Measurements from ENCODE around the gene LARGE2. TPM values are rescaled to one million over a fixed set of nuclear protein-coding genes. Genes with fewer than 3 reads are reported as not detected.

The LARGE2 gene
- total RNA-seq, 1 donor from 2014 or later: not detected

DNA sequence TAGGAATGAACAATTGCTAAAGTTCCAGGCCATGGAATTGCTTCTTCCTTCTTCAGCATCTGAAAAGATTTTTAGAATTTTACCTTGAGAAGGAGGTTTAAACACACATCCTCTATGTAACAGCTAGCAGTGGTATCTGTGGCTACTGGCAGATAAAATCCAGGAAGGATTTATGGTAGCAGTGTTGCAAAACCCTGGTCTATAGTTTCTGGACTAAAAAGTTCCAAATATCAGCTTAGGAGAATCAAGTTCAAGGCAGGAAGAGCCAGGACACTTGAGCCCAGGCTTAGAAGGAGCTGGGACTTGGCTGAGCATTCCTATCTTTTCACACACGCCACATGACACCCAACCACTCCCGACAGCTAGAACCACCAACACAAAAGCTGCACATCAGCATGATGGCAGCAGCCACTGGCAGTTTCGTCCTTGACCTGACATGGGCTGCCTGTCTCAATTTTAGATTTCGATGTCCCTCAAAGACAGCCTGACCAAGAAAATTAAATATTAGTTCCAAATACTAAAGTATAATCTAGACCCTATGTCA is 14.1 kb downstream of the LARGE2 start:
- ATAC-seq (ENCODE audit: poor library complexity): no peak
- intact Hi-C loops (cut with DNase I): no loop called here
- DNase-seq: no peak

DNA sequence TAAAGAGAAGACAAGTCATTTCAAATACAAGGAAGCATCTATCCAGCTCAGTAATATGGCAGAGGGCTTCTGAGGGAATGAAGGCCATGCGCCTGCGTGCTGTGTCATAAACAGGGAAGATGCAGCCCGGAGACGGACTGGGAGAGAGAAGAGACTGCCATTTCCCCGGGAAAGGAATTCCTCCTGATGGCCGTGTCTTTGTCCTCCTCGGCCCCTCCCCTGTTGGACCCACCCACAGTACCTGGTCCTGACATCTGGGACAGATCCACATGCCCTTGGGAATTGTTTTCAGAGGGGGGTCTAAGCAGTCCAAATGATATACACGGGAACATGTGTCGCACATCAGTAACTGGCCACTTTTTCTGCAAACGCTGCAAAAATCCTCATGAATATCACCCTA is 15.5 kb downstream of the LARGE2 start:
- intact Hi-C loops (cut with DNase I): no loop called here
- DNase-seq (no peak), ATAC-seq (ENCODE audit: poor library complexity) (no peak)

DNA sequence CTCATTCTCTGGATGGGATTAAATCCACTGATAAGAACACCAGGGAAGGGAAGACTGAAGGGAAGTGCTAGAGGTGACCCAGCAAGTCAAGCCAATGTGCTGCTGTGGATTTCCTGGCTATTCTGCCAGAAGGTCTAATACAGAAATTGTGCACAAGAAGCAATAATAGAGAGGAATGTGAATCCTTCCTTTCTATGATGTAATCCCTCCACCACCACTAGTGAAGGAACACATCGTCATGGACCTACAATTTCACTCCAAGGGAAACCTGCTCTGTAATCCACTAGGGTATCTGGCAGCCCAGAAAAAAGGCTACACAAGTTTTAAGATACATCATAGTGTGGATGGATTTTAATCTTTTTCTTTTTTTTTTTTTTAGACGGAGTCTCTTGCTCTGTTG is 17.4 kb downstream of the LARGE2 start:
- ATAC-seq (ENCODE audit: poor library complexity): no peak
- intact Hi-C loops (cut with DNase I): no loop called here
- no peak for DNase-seq

DNA sequence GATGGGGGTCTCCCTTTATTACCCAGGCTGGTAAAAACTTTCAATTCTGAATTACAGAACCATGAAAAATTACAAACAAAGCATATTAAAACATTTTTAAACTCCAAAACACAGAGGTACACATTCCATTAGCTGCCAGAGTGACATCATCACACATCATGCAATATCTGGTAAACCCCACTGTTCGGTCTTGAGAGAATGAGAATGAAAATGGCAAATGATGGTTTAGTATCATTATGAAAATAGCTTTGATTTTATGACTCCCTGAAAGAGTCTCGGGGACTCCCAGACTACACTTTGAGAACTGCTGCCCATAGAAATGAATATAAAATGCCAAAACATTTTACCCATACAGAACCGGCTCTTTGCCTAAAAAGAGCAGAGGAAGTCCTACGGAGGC is 18.8 kb downstream of the LARGE2 start:
- intact Hi-C loops (cut with DNase I): no loop called here
- ATAC-seq (ENCODE audit: poor library complexity): no peak
- DNase-seq: no peak

DNA sequence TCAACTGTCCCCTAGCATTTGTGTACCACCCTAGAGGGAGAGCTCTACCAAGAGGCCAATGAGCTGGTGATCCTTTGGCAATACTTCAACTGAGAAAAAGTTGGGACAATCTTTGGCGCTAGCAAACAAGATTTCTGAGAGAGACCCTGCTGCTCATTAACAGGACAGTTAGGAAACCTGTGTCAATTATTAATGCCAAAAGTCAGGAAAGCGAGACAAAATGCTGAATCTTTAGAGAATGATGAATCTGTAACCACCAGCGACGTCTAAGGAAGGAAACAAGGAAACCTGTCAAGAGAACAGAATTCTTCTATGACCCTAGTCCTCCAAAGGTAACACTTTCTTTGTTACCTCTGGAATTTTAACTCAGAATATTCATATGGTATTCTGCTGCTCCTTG is 19.9 kb downstream of the LARGE2 start:
- DNase-seq: no peak
- no peak for ATAC-seq (ENCODE audit: poor library complexity)
- intact Hi-C loops (cut with DNase I): no loop called here

DNA sequence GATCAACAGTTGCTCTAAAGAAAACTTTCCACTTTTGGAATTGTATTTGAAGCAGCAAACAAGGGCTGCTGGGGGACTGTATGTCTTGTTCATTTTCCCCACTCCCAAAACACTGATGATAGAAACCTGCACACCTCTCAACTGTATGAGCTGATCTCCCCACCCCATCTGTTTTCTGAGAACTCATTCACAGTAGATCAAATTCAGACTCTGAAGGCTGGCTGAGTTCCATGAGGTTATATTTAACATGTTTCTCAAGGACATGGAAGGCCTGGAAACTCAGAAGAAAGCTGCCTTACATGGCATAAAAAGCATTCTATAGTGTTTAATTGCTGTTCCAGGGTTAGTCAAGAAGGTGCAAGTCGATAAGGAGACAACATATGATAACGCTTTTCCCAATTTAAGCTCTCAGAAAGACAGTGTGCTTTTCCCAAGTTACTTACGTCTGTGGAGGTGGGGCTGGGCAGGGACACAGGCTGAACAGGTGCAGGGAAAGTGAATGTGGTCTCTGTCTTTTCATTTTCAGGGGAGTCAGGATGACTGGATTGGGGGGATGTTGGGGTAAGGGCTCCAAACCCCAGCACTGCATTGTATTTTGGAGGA is 23.0 kb downstream of the LARGE2 start:
- ATAC-seq (ENCODE audit: poor library complexity): no peak
- no peak for DNase-seq
- intact Hi-C loops (cut with DNase I): no loop called here

DNA sequence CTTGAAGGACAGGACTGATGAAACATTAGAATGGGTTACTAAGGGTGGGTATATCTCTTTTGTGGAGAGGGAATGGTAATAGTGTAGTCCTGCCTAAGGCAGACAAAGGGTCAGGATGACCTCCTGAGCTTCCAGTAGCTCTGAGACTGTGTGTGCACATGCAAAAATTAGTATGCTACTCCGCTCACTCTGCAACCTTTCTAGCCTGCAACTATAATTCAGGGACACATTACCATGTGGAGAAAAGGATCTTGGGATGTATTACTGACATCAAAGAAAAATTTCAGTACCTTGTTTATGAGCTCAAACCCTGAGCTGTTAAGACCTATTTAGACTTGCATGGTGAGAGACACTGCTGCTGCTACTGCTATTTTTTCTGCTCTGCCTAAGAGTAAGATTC is 25.4 kb downstream of the LARGE2 start:
- intact Hi-C loops (cut with DNase I): no loop called here
- no peak for ATAC-seq (ENCODE audit: poor library complexity)
- DNase-seq: no peak

DNA sequence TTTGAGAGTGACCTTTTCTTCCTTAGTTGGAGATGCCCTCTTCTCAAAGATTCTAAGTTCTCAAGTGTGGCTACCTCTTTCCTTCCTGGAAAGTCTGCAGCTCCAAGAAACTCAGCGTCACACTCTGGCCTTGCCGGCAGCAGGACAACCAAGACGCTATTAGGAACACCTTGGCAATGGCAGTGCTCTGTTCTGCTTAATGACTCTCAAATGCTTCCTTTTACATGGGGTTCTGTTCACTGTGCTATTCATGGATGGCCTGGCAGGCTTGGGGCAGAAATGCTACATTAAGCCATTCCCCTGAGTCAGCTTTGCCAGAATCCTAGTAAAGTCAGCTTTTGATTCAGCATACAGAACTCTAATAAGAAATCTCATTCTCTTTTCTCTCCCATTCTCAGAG is 25.9 kb downstream of the LARGE2 start:
- no peak for ATAC-seq (ENCODE audit: poor library complexity)
- no peak for DNase-seq
- intact Hi-C loops (cut with DNase I): no loop called here

DNA sequence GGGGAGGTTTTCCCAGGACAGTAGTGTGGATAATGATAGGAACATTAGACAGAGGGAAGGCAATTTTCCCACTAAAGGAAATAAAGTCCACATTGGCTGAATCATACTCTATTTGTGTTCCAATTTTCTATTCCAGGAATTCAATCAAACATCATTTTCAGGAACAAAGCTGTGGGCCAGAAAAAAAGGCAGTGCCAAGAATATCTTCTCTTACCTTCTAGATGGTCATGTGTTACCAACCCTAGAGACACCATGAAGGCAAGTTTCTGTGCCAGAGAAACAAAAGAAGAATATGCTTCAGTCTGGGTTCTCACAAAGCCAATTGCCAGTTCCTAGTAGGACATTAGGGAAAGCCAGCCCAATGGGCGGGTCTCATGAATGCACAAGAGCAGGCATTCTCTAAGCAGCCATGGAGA is 27.5 kb downstream of the LARGE2 start:
- ATAC-seq (ENCODE audit: poor library complexity) (peak; percentile 15), DNase-seq (no peak)
- intact Hi-C loops (cut with DNase I): no loop called here

DNA sequence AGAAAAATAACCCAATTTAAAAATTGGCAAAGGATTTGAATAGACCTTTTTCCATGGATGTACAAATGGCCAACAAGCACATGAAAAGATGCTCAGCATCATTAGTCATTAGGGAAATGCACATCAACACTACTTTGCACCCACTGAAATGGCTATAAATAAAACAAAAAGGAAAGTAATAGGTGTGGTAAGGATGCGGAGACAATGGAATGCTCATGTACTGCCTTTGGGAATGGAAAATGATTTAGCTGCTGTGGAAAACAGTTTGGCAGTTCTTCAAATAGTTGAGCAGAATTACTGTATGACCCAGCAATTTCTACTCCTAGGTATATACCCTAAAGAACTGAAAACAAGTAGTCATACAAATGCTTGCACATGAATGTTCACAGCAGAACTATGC is 37.4 kb downstream of the LARGE2 start:
- ATAC-seq (ENCODE audit: poor library complexity): no peak
- intact Hi-C loops (cut with DNase I): loop anchor here (10.0 kb wide), 1 partner anchor 355 kb away; no protein-coding TSS in a partner anchor
- DNase-seq: no peak

DNA sequence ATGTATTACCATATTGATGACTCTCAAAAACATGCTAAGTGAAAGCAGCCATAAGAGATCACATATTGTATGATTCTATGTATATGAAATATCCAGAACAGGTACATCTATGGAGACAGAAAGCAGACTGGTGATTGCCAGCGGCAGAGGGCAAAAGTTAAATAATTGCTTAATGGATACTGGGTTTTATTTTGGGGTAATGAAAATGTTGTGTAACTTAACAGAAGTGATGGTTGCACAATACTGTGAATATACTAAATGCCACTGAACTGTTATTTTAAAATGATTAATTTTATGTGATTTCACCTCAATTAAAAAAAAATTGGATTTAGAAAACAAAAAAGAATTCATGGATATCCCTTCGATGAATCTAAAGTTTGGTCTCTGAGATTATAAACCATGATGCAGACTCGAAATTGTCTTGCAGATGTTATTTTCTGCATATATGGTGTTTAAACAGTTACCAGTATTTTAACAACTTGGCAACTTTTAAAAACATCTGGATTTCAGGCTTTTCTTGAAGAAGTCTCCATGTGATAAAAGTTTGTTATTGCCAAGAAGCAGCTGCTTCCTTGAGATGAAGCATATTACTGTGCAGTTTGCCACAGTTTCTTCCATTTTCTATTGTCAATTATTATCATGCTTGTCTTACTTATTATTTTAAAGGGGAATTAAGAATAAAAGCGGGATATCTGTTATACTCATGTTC is 38.1 kb downstream of the LARGE2 start:
- ATAC-seq (ENCODE audit: poor library complexity) (peak; percentile 67), DNase-seq (no peak)
- intact Hi-C loops (cut with DNase I): loop anchor here (10.0 kb wide), 1 partner anchor 354 kb away; no protein-coding TSS in a partner anchor

DNA sequence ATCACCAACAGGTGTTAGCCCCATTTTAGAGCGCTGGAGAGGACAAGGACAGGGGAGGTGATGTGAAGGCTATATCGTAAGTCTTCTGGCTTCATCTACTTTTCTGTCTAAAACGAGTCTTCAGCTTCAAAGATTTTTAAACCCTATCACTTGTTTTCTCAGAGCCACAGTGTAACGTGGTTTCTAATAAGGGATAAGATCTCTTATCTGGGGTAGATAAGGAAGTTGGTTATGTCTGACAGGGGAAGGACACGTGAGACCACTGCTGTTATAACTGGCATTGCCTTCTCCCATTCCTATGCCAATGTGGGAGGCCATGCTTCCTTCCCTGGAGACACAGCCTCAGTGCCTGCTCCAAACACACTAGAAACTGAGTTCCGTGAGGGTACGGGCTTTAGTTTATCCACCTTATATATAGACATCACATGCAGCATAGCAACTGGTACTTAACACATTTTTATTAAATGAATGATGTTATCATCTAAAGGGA is 39.3 kb downstream of the LARGE2 start:
- intact Hi-C loops (cut with DNase I): loop anchor here (10.0 kb wide), 1 partner anchor 353 kb away; no protein-coding TSS in a partner anchor
- no peak for DNase-seq
- ATAC-seq (ENCODE audit: poor library complexity): no peak

DNA sequence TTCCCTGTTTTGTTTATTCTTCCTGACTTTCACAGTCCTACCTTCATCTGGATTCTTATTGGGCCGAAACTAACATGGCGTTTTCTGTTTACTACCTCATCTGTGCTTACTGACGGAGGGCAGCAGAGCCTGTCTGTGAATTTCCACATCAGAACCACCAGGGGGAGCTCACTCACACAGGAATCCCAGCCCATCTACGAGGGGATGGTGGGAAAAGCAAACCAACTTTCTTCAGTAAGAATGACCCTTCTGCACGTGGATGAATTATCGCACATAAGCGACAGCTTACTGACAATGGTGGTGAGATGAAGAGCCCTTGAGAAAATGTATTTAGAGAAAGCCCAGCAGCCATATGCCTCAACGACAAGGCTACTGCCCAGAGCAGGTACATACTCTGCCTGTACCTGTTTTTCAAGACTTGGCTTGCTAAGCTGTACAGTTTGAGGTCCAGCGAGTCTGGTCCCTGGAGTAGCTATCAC is 42.5 kb downstream of the LARGE2 start:
- DNase-seq: no peak
- intact Hi-C loops (cut with DNase I): loop anchor here (2.0 to 10.0 kb wide), 2 partner anchors 42 to 350 kb away; no protein-coding TSS in a partner anchor
- ATAC-seq (ENCODE audit: poor library complexity): peak; percentile 88

DNA sequence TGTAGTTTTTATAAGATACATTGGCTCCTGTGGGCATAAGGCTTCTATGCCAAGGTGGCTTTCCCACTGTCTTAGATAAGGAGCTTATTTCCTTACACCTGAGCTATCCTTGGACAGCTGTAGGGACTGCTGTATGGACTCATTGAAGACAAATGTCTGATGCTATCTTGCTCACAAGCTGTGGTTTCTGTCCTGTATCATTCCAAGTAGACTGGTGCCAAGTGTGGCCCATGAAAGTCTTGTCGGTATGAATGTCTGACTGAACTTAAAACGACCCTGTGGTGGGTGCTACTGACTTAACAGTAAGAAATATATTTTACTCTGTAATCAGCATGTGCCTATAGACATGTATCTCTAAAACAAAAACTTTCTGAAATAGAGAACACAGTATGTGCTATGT is 45.0 kb downstream of the LARGE2 start:
- no peak for DNase-seq
- intact Hi-C loops (cut with DNase I): loop anchor here (10.0 kb wide), 1 partner anchor 347 kb away; no protein-coding TSS in a partner anchor
- ATAC-seq (ENCODE audit: poor library complexity): no peak

DNA sequence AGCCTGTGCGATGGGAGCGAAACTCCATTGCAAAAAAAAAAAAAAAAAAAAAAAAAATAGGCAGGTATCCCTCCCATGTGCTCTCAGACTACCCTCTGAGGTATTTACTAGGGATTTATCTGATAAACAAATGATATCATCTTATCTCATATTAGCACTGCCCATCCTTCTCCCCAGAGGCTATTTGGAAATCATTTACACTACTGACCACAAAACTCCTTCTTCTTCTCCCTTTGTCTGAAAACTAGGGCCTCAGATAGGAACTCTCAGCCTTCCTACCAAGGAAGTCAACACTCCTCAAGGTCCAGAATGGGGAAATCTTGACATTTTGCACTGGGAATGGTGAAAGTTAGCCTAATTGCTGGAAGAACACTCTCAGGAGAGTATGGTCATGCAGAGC is 46.4 kb downstream of the LARGE2 start:
- DNase-seq: no peak
- no peak for ATAC-seq (ENCODE audit: poor library complexity)
- intact Hi-C loops (cut with DNase I): loop anchor here (10.0 kb wide), 1 partner anchor 346 kb away; no protein-coding TSS in a partner anchor

DNA sequence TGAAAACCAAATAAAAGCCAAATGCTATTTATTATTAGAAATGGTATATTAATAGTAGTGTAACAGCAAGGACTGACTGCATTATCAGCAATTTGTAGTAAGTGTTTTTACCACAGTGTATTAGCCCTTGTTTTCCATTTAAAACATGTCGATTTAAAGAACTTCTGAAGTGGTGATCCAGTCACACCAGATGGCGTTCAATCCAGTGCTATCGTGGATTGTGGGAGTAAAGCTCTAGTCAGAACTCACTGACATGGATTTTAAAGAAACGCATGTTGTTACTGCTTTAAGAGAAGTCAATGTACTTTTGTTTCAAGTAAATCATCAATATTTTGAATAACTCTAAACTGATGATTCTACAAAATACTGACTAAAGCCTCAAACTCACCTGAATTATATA is 51.1 kb downstream of the LARGE2 start:
- intact Hi-C loops (cut with DNase I): no loop called here
- DNase-seq (no peak), ATAC-seq (ENCODE audit: poor library complexity) (no peak)

DNA sequence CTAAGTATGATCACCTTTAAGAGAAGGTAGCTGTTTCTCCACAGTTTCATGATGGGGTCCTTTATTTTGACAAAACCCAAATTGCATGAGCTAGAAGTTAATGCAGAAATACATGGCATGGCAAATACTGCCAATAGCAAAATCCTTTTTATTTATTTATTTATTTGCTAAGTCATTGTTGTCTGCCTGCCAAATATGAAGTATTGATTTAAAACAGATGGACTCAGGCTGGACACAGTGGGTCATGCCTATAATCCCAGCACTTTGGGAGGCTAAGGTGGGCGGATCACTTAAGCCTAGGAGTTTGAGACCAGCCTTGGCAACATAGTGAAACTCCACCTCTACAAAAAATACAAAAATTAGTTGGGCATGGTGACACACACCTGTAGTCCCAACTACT is 52.4 kb downstream of the LARGE2 start:
- DNase-seq (no peak), ATAC-seq (ENCODE audit: poor library complexity) (no peak)
- intact Hi-C loops (cut with DNase I): no loop called here
